NCI-H2107 treated with DMSO at 0.1 percent for 48 hours (cell line): ENCODE results near the gene TMOD1.
"Not testable (repeated sequence)": the region's sequence is repeated elsewhere in the genome, so short reads cannot be mapped to it uniquely, and the experiment has no call there.

Experiments used
- DNase-seq: peaks from one replicate; lab custom pipeline; 2025; ENCODE audit not compliant: unreplicated experiment; lab: John Stamatoyannopoulos, UW

Gene TMOD1

DNA sequence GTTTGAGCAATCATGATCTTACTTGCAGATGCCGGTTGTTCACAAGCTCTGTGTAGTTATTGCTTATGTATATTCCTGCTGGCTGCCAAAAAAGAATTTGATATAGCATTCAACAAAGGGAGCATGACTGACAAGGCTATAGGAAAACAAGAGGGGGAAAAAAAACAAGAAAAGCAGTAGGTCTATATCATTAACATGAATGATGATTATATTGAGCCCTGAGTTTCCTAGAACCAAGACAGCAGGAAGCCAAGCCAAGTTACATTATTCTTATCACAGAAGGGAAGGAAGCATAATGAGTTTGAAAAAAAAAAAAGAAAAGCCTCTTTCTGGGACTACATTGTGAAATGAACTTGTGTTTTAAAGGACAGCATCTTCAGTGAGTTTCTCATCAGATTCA lies 90.7 kb downstream of the TMOD1 start:
- peak; percentile 45 for DNase-seq

DNA sequence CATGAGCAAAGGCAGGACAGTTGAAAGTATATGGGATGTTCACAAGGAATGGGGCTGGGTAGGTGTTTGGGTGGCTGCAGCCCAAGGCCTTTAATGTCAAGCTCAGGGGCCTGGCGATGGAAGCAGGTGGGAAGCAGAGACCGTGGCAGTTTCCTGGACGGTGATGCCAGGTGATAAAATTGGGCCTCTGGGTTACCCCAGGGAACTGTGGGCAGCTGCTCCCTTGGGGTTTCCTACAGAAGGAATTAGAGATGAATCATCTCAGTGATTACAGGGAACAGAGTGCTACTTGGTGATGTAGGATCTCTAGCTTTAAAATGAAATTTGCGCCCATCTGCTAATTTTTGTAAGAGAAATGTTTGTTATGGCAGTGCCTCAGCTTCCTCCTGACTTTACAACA lies 92.5 kb downstream of the TMOD1 start:
- DNase-seq = peak; percentile 38

DNA sequence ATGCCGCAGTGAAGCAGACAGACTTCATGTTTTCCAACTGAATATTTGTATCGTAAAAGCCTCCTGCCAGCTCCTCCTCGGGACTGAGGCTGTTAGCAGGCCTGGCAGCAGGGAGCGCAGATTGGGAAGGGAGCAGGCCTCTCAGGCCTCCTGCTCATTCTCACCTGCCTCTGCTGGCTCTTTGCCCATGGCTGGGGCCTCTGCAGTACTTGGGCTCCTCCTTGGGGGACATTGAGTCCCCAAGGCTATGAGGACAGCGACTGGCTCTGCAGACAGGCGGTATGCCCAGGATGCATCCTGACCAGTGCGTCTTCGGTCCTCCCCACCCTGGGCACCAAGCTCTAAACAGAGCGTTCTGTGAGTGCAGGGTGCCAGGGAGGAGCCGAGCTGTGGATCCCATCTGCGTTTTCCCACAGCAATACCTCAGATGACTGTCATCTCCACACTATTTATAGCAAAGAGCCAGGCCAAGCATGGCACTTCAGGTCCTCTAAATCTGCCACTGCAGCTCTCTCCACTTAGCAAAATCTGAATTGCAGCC lies 93.0 kb downstream of the TMOD1 start:
- DNase-seq = peak; percentile 26

DNA sequence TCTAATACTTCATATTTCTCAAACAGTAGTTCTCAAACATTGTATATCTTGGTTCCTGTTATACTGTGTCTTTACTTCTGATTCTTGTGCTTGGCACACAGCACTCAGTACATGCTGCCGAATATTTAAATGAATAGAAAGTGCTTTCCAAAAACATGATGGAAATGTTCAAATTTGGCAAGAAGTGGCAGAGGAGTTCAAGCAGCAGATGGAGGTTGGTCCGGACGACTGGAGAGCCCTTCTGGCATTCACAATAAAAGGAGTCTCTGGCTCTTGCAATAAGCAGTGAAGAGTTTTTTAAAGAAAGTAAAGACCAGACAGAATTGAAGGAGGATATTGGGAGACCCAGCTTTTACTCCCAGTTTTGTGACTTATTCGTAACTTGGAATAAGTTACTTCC lies 95.4 kb downstream of the TMOD1 start:
- no peak for DNase-seq

DNA sequence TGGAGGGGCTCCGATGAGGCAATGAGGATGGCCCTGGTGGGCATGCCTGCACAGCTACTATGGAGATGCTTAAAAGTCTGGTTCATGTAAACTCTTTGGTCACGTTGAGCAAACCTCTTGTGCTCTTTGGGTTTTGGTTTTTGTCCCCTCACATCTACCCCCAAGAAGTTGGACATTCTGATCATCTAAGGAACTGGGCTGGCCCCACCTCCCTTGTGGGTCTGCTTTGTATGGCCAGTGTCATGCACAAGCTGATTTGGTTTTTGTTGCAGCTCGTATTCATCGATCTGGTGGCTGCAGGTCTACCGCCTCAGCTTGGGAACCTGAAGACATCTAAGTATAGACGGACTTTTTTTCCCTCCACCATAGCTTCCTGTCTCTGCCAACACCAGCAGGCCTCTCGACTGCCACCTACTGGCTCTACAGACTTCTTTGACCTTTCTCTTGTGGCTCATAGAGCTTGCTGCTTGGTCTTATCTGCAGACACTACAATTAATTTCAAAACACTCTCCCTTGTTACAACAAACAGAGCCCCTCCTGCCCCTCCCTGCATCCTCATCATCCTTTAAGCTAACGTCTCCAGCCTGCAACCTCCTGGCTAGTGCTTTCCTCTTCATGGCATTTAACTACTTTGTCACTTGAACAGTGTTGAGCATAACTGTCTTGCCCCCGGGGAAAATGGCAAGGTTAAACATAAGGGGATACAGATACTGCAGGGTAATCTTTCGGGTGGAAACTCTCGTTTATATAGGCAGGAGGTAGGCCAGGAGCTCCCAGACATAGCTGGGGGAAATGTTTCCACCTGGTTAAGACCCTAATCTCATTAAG lies 97.2 kb downstream of the TMOD1 start:
- DNase-seq = peak; percentile 67

DNA sequence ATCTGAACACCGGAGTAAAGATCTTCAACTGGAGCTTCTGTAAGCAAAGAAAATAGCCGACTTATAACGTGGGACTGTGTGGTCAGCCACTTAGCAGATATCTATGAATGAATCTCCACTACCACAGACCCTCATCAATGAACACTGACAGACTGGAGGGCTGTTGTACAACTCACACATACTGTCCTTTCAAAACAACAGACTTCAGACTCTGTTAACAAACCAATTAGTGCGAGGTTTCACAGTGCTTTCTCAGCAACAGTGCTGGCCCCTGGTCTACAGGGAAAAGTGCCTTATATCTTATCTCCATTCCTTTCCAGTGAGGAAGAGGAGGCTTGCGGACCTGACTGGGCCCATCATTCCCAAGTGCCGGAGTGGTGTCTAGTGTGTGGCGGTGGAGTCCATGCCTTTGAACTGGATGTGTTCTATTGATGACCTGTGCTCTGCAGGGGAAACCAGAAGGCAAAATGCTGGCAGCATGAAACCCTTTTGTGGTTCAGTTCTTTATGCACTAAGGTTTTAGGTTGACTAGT lies 97.9 kb downstream of the TMOD1 start:
- no peak for DNase-seq

DNA sequence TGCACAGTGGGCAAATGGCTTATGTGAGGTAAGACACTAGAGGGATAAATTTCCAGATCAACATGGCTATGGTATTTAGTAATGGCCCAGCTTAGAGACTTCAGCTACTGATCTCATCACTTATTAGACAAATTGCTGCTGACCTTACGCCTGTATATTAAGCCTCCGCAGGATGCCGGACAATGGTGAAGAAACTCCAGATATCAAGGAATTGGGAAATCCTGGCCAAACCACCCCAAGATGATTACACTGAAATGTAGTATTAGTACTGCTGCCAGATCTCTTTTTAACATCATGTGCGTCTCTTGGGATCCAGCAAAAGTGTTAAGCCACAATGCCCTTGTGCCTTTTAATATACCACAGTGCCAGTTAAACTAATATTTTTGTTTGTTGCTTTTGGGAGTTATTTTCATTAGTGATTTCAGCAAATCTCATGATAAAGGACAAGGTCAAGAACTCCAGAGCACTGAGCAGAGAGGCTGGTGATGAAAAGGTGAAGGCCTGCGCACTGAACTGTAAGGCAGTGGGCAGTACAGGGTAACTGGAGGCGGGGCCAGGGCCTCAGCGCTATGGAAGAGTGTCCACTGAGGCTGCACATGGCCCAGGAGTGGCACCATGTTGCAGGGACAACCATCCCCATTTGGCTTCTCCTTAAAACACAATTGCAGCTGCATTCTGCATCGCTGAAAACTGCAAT lies 99.2 kb downstream of the TMOD1 start:
- DNase-seq = no peak

DNA sequence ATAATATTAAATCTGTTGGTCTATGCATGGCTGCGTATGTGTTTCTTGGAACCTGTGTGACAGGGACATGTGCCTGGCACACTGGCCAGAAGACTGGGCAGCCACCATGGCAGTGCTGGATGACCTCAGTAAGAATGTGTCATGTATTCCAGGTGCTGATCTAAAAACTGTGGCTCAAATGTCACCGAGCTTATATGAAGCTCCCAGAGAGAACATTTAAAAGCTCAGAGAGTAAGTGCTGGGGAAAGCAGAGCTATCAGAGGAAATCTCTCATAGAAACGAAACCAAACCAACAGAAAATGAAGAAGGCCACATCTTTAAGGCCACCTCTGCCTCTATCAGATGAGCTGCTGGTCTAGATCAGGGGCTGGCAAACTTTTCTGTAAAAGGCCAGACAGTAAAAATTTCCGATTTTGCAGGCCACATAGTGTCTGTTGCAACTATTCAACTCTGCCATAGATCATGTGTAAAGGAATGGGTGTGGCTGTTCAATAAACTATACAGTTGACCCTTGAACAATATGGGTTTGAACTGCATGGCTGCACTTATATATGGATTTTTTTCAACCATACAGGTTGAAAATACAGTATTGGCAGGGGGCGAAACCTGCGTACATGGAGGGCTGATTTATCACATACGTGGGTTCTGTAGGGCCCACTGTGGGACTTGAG lies 99.9 kb downstream of the TMOD1 start:
- no peak for DNase-seq

DNA sequence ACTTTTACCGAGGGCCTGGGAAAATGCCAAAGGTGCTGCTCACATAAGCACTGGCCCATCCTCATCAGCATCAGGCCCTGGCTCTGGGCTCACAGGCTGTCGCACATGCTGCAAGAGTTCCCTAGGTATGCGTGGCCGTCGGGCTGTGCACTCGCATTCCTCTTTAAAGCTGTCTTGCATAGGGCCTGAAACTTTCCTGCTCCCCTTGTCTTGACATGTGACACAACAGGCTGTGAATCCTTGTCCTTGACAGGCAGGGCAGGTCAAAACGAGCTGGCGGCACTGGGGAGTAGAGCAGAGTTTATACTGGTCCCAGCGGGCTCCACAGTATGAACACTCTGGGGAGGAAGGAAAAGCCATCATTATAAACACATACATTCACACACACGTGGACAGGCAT lies 101.0 kb downstream of the TMOD1 start:
- DNase-seq = no peak

DNA sequence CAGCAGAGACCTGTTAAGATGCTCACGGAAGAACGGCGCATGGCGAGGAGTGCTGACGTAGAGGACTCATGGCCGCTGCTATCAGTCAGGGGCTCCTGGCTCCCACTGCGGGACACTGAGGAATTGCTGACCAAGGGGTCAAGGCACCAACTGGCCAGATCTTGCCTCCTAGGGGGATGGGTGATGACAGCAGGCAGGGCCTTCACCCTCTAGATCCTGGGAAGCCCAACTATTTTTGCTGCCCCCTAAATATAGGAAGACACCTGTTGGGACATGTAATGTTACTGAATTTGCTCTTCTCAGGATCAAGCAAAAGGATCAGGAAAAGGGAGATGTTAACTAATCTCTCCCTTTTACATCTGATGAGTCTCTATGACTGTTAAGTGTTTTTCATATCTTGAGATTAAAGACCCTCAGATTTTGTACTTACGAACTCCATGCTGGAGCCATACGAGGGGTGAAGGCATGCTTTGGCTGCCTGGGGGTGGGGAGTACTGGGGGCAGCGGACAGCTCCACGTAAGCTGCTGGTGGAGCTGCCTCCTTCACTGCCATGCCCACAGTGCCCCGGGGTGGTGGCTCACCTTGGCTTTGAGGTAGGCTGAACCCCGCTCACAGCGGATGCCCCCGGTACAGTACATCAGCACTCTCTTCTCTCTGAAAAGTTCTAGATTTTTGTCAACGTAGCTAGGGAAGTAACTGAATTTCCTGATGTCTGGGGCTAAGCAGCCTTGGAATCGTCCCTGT lies 103.6 kb downstream of the TMOD1 start:
- DNase-seq = no peak

DNA sequence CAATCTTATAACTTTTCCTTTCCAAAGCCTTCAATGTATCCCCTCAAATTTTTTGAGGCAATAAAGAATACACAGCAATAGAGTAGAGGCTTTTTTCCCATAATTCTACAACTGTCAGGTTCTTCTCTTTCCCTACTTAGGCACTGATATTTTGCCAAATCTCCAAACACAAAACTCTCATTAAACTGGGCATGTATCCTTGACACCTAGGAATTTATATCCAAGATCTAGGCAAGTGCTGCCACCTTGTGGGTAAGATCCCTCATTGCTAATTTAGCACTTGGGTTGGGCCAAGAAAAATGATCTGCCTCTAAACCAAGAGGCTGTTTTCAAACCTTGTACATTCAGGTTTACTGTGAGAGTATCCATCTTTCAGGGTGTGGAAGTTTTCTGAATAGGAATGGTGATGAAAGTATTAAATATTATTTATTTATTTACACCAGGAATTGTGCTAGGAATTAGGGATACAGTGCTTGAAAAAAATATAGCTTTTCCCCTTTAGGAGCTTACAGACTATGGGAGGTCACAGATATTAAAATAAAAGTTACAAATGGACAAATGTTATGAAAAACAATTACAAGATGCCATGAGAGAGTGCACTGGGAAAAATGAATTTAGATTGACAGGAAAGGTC lies 114.1 kb downstream of the TMOD1 start:
- peak; percentile 32 for DNase-seq

DNA sequence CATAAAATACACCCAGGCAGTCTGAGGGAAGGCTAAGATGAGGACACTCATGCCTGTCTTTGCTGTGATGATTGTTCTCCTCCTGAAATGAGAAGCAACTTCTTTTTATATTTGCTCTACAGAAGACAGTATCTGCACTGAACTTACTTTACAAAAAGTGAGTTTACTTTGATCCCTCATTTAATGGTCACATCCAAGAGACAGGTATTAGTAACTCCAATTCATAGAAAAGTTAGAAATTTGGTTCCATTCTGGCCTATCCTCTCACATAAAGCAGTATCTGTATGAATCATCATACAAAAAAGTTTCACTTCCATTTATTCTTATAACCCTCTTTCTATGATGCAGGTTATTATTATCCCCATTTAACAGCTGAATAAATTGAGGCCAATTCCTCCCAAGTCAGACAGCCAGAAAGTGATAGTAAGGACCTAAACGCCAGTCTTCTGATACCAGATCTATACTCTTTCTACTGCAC lies 116.5 kb downstream of the TMOD1 start:
- DNase-seq = no peak

DNA sequence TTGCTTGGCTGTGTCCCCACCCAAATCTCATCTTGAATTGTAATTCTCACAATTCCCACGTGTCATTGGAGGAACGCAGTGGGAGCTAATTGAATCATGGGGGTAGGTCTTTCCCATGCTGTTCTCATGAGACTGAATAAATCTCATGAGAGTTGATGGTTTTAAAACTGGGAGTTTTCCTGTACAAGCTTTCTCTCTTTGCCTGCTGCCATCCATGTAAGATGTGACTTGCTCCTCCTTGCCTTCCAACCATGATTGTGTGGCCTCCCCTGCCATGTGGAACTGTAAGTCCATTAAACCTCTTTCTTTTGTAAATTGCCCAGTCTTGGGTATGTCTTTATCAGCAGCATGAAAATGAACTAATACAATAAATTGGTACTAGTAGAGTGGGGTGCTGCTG lies 118.6 kb downstream of the TMOD1 start:
- not testable (repeated sequence) for DNase-seq

DNA sequence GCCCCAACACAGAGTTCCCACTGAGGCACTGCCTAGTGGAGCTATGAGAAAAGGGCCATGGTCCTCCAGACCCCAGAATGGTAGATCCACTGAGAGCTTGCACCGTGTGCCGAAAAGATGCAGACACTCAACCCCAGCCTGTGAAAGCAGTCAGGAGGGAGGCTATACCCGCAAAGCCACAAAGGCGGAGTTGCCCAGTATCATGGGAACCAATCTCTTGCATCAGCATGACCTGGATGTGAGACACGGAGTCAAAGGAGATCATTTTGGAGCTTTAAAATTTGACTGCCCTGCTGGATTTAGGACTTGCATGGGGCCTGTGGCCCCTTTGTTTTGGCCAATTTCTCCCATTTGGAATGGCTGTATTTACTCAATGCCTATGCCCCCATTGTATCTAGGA lies 121.0 kb downstream of the TMOD1 start:
- DNase-seq = not testable (repeated sequence)

DNA sequence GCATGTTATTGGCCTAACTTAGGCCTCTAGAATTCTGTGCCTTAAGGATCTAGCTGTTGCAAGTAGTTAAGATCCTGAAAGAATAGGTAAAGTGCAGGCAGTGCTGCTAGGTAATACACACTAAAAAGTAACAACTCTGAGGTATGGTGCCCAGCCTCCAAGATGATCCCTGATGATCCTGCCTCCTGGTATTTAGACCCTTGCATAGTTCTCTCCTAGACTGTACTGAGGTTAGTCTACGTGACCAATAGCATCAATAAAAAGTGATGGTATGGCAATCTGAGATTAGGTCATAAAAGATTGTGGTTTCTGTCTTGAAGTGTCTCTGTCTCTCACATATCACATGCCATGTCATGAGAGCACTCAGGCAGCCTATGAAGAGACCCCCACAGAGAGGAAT lies 122.5 kb downstream of the TMOD1 start:
- DNase-seq = no peak

DNA sequence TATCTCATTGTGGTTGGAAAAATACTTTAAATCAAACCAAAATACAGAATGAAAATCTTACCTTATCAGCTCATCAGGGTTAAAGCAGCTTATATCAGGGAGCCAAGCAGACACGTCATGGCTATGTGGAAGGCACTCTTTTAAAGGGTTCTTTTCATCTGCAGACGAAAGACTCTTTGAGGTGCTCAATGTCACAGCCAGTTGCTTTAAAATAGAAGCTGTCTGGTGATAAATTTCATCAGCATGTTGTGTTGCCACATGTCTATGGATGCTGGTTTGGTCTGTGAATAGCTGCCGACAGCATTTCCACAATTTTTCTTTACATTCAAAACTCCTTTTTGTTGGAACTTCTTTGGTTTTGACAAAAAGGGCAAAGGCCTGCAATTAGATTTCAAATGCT lies 124.2 kb downstream of the TMOD1 start:
- DNase-seq = no peak

DNA sequence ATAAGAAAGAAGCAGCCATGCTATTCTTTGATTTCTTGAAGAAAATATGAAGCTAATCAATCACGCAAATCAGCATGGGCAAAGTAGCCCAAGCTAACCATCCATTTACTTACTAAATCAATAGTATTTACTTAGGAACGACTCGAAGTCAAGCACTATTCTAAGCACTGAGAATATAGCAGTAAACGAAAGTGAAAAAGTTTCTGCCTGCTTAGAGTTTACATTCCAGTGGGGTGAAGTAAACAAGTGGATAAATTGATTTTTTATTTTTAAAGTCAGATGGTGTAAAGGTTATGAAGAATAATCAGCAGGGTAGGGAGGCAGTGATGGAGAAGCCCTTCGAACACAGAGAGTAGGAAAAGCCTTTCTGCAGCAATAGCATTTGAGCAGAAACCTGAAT lies 126.2 kb downstream of the TMOD1 start:
- no peak for DNase-seq

DNA sequence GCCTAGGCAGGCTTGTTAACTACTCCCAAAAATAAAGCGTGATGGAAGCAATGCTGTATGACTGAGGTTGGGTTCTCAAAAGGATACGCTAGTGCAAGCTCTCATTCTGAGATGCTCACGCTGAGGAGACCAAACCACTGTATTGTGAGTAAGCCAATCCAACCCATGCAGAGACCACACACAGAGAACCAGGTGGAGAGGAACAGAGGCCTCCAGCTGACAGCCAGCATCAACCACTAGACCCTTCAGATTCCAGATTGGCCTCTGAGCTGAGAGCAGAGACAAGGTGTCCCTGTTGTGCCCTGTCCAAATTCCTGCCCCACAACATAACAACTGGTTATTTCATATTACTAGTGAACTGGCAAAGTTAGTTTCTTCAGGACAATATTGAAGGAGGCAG lies 127.2 kb downstream of the TMOD1 start:
- peak; percentile 26 for DNase-seq

DNA sequence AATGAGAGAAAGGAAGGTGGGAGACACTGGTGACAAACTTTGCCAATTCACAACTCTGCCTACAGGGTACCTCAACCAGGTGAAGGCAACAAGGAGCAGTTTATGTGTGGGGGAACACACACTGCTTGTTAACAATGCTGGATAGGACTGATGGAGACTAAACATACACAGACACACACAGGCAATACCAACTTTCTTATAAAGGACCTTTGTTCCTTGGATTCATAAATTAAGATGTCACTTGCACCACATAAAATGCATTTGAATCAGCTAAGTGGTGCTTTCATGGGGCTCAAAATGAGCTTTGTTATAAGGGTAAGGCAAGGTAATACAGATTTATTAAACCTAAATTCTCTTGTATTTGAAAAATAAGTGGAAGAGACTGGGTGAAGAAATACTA lies 127.7 kb downstream of the TMOD1 start:
- DNase-seq = no peak

DNA sequence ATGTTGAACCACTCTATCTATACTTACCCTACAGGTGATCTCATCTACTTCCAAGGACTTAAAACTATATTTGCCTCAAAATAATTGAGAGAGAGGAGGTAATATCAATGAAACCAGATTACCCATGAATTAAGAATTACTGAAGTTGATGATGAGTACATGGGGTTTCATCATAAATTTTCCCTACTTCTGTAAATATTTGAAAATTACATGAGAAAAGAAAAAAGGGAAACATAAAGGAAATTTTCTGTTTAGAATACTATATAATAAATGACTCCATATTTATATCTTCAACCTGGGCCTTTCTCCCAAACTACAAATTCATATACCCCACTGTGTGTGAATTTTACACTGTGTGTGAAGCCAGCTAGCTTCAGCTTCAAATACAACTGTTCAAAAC lies 129.1 kb downstream of the TMOD1 start:
- no peak for DNase-seq
